ENCODE data around the gene ZCCHC4. TPM values are rescaled to one million over a fixed set of nuclear protein-coding genes. Genes with fewer than 3 reads are reported as not detected.

ZCCHC4 gene
- total and polyA plus RNA-seq, 2 of the 4 experiments (the other 2 are of a cell fraction): 7.9 to 8.1 TPM

DNA sequence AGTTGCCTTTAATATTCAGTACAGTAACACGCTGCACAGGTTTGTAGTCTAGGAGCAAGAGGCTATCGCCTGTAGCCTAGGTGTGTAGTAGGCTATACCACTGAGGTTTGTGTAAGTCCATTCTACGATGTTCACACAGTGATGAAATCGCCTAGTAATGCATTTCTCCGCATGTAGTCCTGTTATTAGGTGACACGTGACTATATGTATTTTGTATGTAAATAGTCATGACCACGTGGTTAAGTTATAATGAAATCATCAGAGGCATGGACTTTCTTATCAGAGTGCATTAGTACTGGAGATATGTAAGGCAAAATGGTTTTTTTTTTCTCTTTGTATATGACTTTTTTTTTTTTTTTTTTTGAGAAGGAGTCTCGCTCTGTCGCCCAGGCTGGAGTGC is 9.9 kb upstream of the ZCCHC4 start:
- DNase-seq: no peak
- H2BK15ac ChIP-seq (ENCODE audit: low read depth, low read length): no peak overlapping the region
- no peak overlapping the region for H2BK20ac ChIP-seq (ENCODE audit: low read depth, low read length)
- no peak overlapping the region for H2BK5ac ChIP-seq (ENCODE audit: low read depth, low read length, poor library complexity, severe bottlenecking)
- ATAC-seq (ENCODE audit: low read depth): no peak
- no peak overlapping the region for H2BK120ac ChIP-seq (ENCODE audit: low read depth, low read length)
- H4K20me1 ChIP-seq (ENCODE audit: insufficient read depth, low read length): no peaks in the 10 kb centered on the region
- H3K4me2 ChIP-seq (ENCODE audit: low read depth, low read length): no peak overlapping the region
- H4K8ac ChIP-seq (ENCODE audit: low read depth in 2 of 2, low read length in 2 of 2): no peak overlapping the region
- no peak overlapping the region for H2AK5ac ChIP-seq (ENCODE audit: low read depth, low read length)
- ChIA-PET POLR2A (ENCODE audit: unreplicated experiment) (no interaction called here), CTCF (interaction anchor here (1.9 kb wide), 1 partner anchor 10 kb away, joined by 10 read pairs; the partner anchor contains the start of gene ZCCHC4)
- no TSS peak for BruUV-seq (replicated peaks)
- no peak overlapping the region for H3K9ac ChIP-seq (ENCODE audit: low read depth, low read length)
- no peak overlapping the region for H4K91ac ChIP-seq (ENCODE audit: insufficient read depth, low read depth, low read length)
- no peaks in the 10 kb centered on the region for H3K79me1 ChIP-seq (ENCODE audit: low read depth in 1 of 2, low read length in 2 of 2)
- no peak overlapping the region for H4K5ac ChIP-seq (ENCODE audit: low read depth, low read length)
- H3K4me3 ChIP-seq (ENCODE audit: insufficient read depth, low read depth, low read length): no peak overlapping the region
- H3K27ac ChIP-seq (ENCODE audit: insufficient read depth, low read length): no peak overlapping the region
- no peaks in the 10 kb centered on the region for H3K36me3 ChIP-seq (ENCODE audit: control insufficient read depth, insufficient read depth, low read length)
- H2AFZ ChIP-seq (replicated peaks; ENCODE audit: low read length, poor library complexity): no peak overlapping the region
- H3K27me3 ChIP-seq (ENCODE audit: control insufficient read depth, insufficient read depth, low read length): peaks cover 12% of the 10 kb centered on the region
- H2AK9ac ChIP-seq (replicated peaks; ENCODE audit: low read depth, low read length, poor library complexity): no peak overlapping the region
- H3K4ac ChIP-seq (ENCODE audit: low read depth, low read length): no peak overlapping the region
- H3K56ac ChIP-seq (ENCODE audit: extremely low read depth, insufficient read depth, low read length): no peak overlapping the region
- 80% methylated on average over 1 of the region's 9 CpGs; no CpG with 5 or more reads in 1 of the 2 experiments for whole genome bisulfite sequencing, 2 experiments (ENCODE audit: extremely low coverage in 2 of 2, insufficient read length in 1 of 2)
- no peak overlapping the region for H3K23ac ChIP-seq (ENCODE audit: low read depth, low read length)
- TF ChIP-seq, protein P1, sequence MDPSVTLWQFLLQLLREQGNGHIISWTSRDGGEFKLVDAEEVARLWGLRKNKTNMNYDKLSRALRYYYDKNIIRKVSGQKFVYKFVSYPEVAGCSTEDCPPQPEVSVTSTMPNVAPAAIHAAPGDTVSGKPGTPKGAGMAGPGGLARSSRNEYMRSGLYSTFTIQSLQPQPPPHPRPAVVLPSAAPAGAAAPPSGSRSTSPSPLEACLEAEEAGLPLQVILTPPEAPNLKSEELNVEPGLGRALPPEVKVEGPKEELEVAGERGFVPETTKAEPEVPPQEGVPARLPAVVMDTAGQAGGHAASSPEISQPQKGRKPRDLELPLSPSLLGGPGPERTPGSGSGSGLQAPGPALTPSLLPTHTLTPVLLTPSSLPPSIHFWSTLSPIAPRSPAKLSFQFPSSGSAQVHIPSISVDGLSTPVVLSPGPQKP (IDR thresholded peaks at IDR 0.05; ENCODE audit: borderline replicate concordance, low read depth, low read length): no peak
- TF ChIP-seq RCOR1 (IDR thresholded peaks at IDR 0.05; ENCODE audit: insufficient replicate concordance, low read length) (no peak), POLR2A (IDR thresholded peaks at IDR 0.05; ENCODE audit: low read depth, low read length) (no peak), CHD1 (IDR thresholded peaks at IDR 0.05; ENCODE audit: low read depth, low read length) (no peak), FOS (IDR thresholded peaks at IDR 0.05; ENCODE audit: low read depth, low read length) (no peak), SMC3 (IDR thresholded peaks at IDR 0.05; ENCODE audit: low read depth, low read length) (no peak), MXI1 (IDR thresholded peaks at IDR 0.05; ENCODE audit: borderline replicate concordance, low read depth, low read length) (no peak), CEBPB (IDR thresholded peaks at IDR 0.05; ENCODE audit: low read depth, low read length) (no peak), BHLHE40 (IDR thresholded peaks at IDR 0.05; ENCODE audit: low read depth, low read length) (no peak), NFE2L2 (IDR thresholded peaks at IDR 0.05; ENCODE audit: low read depth, low read length) (no peak), RFX5 (IDR thresholded peaks at IDR 0.05; ENCODE audit: low read depth, low read length) (no peak), MAZ (IDR thresholded peaks at IDR 0.05; ENCODE audit: borderline replicate concordance, low read depth, low read length) (no peak), MAFK (IDR thresholded peaks at IDR 0.05; ENCODE audit: low read depth, low read length) (no peak), RAD21 (IDR thresholded peaks at IDR 0.05; ENCODE audit: low read length) (no peak)
- TF ChIP-seq, protein P2, sequence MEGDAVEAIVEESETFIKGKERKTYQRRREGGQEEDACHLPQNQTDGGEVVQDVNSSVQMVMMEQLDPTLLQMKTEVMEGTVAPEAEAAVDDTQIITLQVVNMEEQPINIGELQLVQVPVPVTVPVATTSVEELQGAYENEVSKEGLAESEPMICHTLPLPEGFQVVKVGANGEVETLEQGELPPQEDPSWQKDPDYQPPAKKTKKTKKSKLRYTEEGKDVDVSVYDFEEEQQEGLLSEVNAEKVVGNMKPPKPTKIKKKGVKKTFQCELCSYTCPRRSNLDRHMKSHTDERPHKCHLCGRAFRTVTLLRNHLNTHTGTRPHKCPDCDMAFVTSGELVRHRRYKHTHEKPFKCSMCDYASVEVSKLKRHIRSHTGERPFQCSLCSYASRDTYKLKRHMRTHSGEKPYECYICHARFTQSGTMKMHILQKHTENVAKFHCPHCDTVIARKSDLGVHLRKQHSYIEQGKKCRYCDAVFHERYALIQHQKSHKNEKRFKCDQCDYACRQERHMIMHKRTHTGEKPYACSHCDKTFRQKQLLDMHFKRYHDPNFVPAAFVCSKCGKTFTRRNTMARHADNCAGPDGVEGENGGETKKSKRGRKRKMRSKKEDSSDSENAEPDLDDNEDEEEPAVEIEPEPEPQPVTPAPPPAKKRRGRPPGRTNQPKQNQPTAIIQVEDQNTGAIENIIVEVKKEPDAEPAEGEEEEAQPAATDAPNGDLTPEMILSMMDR (conservative IDR thresholded peaks at IDR 0.05; ENCODE audit: low read depth, low read length): no peak
- TF ChIP-seq, protein P3, sequence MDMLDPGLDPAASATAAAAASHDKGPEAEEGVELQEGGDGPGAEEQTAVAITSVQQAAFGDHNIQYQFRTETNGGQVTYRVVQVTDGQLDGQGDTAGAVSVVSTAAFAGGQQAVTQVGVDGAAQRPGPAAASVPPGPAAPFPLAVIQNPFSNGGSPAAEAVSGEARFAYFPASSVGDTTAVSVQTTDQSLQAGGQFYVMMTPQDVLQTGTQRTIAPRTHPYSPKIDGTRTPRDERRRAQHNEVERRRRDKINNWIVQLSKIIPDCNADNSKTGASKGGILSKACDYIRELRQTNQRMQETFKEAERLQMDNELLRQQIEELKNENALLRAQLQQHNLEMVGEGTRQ (IDR thresholded peaks at IDR 0.05; ENCODE audit: low read depth, low read length): no peak
- in situ Hi-C loops (cut with MboI; ENCODE audit: low sequenced_read_pairs) (no loop called here), dilution Hi-C loops (cut with HindIII; ENCODE audit: low sequenced_read_pairs, unreplicated experiment) (no loop called here), intact Hi-C loops (cut with micrococcal nuclease) (no loop called here)
- H3K14ac ChIP-seq (replicated peaks; ENCODE audit: low read depth, low read length): no peak overlapping the region
- H3K4me1 ChIP-seq (ENCODE audit: control insufficient read depth, insufficient read depth, low read length): no peaks in the 10 kb centered on the region
- no peaks in the 10 kb centered on the region for H3K9me1 ChIP-seq (ENCODE audit: insufficient read depth, low read length)
- no peak overlapping the region for H3K18ac ChIP-seq (ENCODE audit: low read depth, low read length)
- no peaks in the 10 kb centered on the region for H3K9me3 ChIP-seq (ENCODE audit: control insufficient read depth, insufficient read depth, low read length)

Data from IMR-90 (cell line).